NCI-H69 (cell line): ENCODE measurements around the gene PBX3.

Experiments
- DNase-seq: peaks from one replicate; lab custom pipeline; 2025; lab: John Stamatoyannopoulos, UW

PBX3 gene

DNA sequence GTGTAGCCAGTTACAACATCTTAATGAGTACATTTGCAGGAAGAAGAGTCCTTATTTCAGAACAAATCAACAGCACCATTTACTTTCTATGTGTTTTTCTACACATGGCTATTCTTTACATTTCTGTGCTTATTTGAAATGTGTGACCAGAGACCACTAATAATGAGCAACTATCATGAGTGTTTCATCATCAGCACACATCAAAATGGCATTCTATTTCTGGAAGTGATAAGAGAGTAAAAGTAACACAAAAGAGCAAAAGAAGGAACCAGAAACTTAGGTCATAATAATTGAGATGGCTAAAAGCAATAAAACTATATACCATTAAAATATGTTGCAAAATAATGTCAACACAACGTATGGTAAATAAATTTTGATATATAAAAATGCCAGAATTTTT is 159.7 kb downstream of the PBX3 start:
- no peak for DNase-seq

DNA sequence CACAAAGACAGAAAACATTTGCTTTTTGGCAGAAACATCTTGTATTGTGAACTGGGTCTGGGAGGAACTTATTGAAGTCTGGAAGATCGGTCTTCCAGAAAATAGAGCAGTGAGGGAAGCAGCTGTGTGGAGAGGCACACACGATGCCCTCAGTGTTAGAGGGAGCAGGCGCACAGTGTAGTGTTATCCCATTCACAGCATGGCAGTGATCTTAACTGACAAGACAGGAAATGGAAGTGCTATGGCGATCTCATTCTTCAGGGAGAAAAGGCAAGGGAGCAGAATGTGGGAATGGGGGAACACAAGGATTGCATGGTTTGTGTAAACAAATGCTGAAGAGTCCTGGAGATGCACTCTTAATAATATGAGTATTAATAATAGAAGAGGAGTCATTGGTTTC is 161.0 kb downstream of the PBX3 start:
- DNase-seq: no peak

DNA sequence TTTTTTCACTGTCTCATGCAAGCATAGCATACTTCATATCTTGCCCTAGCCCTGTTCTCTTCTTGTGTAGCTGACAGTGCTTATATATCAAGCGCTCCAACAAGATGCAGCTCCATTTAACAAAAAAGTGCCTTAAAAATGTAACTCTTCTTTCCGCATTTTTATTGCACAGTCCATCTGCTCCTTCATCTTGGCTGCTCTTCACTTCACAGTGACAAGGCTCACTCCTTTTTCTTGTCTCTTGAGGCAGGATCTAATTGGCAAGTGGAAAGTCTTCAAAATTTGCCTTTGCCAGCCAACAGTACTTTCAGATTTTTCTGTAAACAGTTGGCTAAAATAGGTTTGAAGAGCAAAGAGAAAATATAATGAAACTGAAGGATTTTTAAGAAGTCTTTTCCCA is 161.8 kb downstream of the PBX3 start:
- DNase-seq: no peak

GRCh38 chr9:125909459-125909858 is 162.3 kb downstream of the PBX3 start:
- DNase-seq: no peak

DNA sequence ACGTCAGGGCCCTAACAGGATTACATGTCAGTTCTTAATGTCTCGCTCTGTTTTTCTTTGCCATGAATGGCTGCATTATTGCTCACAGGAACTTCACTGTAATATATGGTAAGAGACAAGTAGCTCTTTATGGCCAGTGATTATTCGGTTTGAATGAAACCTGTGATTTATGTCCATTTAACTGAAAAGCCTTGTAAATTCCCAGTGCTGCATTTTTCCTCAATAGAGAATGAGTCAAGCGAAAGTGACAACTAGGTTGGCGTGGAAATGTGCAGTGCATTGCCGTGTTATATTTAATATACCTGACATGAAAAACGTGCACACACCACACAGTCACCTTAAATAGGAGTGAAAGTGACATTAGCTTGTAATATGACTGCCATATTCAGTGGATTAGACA is 163.1 kb downstream of the PBX3 start:
- no peak for DNase-seq

DNA sequence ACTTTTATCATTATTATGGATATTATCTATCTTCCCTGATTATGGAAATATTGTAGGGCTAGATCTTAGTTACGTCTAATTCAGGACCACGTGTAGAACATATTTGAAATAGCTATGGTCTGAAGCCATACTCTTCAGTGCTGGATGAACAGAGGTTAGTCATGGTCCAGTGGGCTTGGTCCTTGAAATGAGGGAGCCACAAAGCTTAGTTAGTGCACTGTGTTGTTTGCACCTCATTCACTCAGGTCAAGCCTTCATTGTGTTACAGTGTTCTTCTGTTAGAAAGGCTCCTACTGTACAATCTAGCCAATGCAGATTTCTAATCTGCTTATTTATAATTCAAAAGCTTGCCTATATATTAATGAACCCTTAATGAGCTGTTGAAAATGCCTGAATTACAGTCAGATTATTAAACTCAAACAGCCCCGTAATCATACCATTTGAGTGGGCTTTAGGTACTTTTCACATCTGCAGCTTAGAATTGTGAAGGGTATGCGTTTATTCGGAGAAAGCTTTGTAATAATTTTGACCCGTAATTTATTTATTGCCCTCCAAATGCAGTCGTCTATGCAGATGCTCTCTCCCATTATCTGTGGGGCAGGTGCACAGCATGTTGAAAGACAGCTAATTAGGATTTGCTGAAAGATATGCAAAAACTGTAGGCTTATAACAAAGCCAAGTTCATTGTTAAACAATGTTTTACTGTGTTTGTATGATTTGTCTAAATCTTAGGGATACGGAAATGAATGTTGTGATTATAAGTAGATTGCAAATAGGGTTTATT is 164.9 kb downstream of the PBX3 start:
- no peak for DNase-seq

GRCh38 chr9:125912667-125913066 is 165.5 kb downstream of the PBX3 start:
- no peak for DNase-seq

- DNase-seq: no peak
Observed at GRCh38 chr9:125913551-125913950, 166.4 kb downstream of the PBX3 start.

DNA sequence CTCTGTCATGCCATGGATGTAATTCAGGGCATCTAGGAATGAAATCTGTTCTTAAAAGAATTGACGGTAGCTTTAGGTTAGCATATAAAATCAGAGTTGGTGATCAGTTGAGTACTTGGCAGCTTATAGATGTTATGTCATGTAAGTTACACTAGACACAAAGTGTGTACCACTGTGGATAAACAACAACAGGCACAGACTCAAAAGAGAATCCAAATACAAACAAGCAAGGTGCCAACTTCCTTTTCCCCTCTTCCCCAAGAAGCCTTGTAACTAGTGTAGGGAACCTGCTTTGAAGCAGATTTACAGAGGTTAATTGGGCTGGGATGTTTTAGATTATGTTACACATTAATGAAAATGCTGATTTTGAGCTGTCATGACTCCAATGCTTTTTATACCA is 167.2 kb downstream of the PBX3 start:
- DNase-seq: no peak

GRCh38 chr9:125915606-125916005 is 168.4 kb downstream of the PBX3 start:
- DNase-seq: no peak

- DNase-seq: no peak
Observed at GRCh38 chr9:125919565-125919964, 172.4 kb downstream of the PBX3 start.

GRCh38 chr9:125920402-125920801 is 173.2 kb downstream of the PBX3 start:
- no peak for DNase-seq

DNA sequence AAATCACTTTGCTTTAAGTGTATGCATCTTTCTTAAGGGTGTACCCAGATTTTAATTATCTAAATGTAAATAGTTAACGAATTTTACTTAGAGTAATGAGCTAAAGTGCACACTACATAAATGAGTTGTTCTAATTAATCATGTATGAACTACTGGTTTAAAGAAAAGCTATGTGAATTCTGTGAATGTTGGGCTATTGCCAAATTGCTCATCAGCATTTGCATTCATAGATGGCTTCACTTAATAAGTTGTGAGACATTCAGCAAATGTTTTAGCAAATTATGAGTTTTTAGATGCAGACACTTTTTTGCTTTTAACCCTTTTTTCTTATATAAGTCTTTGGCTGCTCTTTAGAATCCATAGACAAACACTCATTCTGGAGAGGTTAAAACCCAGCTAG is 175.7 kb downstream of the PBX3 start:
- peak; percentile 71 for DNase-seq

DNA sequence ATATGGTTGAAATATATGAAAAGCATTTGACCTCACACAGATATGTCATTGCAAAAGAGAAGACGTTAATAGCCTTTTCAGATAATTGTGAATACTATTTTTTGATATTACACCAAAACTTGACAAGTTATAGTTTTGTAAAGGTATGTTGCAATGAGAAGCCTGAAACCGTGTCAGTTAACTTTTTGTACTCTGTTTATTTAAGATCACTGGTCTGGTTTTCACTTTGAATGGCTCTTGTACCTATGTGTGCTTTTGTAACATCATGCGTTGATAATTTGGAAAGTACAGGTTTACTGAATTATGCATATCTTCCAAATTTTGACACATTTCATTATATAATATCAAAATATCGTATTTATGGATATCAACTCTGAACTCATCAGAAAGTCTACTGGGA is 177.2 kb downstream of the PBX3 start:
- DNase-seq: no peak

- DNase-seq: no peak
Observed at GRCh38 chr9:125926936-125927335, 179.8 kb downstream of the PBX3 start.

DNA sequence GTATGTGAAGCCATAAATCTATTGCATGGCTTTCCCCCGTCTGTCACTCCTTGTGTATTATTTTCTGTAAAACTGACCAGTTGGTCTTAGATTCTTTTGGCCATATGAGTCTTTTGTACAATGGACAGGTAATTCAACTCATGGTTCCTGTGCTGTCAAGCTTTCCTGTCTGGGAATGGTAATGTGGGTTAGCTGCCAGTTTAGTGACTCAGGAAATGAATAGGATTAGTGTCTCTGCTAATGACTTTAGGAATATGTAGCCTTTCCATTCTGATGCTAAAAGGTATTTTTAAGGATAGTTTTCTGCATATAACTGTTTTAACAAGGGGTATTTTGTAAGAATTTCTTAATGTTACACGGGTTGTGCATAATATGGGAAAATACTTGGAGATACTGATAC is 182.7 kb downstream of the PBX3 start:
- no peak for DNase-seq

DNA sequence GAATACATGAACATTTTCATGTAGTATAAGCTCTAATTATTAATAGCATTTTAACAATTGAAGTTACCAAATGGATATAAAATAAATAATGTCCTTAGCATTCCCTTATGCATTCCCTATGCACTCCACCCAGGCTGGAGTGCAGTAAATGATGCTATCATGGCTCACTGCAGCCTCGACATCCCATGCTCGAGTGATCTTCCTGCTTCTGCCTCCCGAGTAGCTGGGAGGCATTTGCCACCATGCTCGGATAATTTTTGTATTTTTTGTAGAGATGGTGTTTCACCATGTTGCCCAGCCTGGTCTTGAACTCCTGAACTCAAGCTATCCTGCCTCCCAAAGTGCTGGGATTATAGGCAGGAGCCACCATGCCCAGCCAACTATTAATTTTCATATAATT is 184.0 kb downstream of the PBX3 start:
- no peak for DNase-seq

DNA sequence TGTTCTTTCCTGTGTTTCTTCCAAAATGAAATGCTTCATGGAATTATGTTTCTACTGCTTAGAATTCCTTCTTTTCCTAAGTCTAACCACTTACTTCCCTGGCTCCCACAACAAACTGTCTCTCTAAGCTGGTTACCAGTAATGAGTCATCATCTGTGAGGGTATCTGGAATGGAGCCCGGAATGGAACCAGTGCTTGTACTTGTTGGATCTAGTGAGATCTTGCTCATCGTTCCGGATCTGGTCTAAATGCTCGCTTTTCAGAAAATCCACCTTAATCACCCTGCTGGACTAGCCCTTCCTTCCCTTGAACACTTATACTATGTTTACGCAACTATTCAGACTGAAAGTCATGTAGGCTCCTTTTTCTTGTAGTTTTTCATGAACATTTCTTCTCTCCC is 184.8 kb downstream of the PBX3 start:
- DNase-seq: peak; percentile 22

GRCh38 chr9:125932746-125933455 is 185.7 kb downstream of the PBX3 start:
- no peak for DNase-seq

DNA sequence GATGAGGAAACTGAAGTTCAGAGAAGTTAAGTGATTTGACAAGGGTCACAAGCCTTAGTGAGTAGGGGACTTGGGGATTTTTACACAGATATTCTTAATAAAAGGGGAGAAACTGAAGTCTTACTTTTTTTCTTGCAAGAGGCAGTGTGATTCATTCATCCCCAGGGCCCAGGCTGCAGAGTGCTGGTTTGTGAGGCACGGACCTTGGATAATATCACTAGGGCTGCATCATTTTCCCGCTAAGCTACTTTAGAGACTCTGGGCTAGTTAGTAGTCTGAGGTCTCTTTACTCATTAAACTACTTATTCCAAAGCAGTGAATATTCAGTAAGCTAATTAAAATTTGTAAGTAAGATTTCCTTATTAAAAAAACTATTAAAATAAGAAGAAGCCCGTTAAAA is 195.0 kb downstream of the PBX3 start:
- DNase-seq: no peak

DNA sequence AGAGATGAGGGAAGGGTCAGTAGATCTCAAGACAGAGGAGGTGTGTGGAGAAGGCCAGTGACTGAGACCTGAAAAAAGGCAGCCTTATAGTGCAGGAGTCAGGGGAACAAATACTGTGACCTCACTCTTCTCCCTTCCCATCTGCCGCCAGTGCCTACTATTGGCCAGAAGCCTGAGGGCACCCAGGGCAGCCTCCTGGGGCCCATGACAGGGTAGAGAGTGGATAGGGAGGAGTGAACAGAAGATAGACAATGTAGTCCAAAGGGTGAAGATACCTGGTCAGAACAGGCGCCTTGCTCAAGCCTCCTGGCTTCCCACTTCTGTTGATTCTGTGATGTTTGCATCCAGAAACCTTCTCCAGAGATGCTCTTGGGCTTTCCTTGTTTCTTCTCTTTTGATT is 196.7 kb downstream of the PBX3 start:
- DNase-seq: peak; percentile 18

GRCh38 chr9:125946397-125946796 is 199.2 kb downstream of the PBX3 start:
- no peak for DNase-seq

- DNase-seq: no peak
Observed at GRCh38 chr9:125948887-125949596, 201.9 kb downstream of the PBX3 start.
